Trophoblast cell (in vitro differentiated cells and primary cell): ENCODE results near the gene CPSF6.

Source experiments
- DNase-seq, 2 donors: peaks; one replicate each; pipeline ENCODE4 v3.0.0-alpha.2; 2016
- H2AFZ ChIP-seq: 2 replicates; pipeline ENCODE4 v1.6.1; 2013; ENCODE audit warnings: low read length, moderate library complexity, mild to moderate bottlenecking; ENCODE audit not compliant: insufficient read depth, poor library complexity
- H2AK5ac ChIP-seq: 2 replicates; pipeline ENCODE4 v1.6.1; 2013; ENCODE audit warnings: mild to moderate bottlenecking, low read length
- H2BK120ac ChIP-seq: 2 replicates; pipeline ENCODE4 v1.6.1; 2013; ENCODE audit warnings: low read length, mild to moderate bottlenecking, moderate library complexity; ENCODE audit not compliant: insufficient read depth, poor library complexity
- H2BK12ac ChIP-seq: 2 replicates; pipeline ENCODE4 v1.6.1; 2013; ENCODE audit warnings: mild to moderate bottlenecking, low read length, moderate library complexity
- H2BK5ac ChIP-seq: 2 replicates; pipeline ENCODE4 v1.6.1; 2013; ENCODE audit warnings: low read length, low read depth, moderate library complexity, mild to moderate bottlenecking; ENCODE audit not compliant: poor library complexity
- H3K14ac ChIP-seq: 2 replicates; pipeline ENCODE4 v1.6.1; 2013; ENCODE audit warnings: mild to moderate bottlenecking, low read length
- H3K18ac ChIP-seq: 2 replicates; pipeline ENCODE4 v1.6.1; 2013; ENCODE audit warnings: mild to moderate bottlenecking, low read length
- H3K23ac ChIP-seq: 2 replicates; pipeline ENCODE4 v1.6.1; 2013; ENCODE audit warnings: low read length
- H3K27ac ChIP-seq: 2 replicates; pipeline ENCODE4 v1.5.1; 2013; ENCODE audit warnings: low read depth, mild to moderate bottlenecking, inconsistent platforms, low read length, moderate library complexity
- H3K27me3 ChIP-seq: 2 replicates; pipeline ENCODE4 v1.6.1; 2013; ENCODE audit warnings: inconsistent platforms, mild to moderate bottlenecking, low read length, moderate library complexity; ENCODE audit not compliant: insufficient read depth
- H3K36me3 ChIP-seq, 2 experiments: 1 replicate in 1 of 2; 2 replicates in 1 of 2; pipeline ENCODE4 v1.6.1; 2013; ENCODE audit warnings: low read length in 2 of 2, mild to moderate bottlenecking in 2 of 2, moderate library complexity in 1 of 2; ENCODE audit not compliant: insufficient read depth in 2 of 2, control insufficient read depth in 1 of 2
- H3K4ac ChIP-seq: 2 replicates; pipeline ENCODE4 v1.6.1; 2013; ENCODE audit warnings: low read depth, mild to moderate bottlenecking, low read length, moderate library complexity
- H3K4me1 ChIP-seq, 2 experiments: 1 replicate in 1 of 2; 2 replicates in 1 of 2; pipeline ENCODE4 v1.6.1; 2013; ENCODE audit warnings: low read length in 2 of 2, mild to moderate bottlenecking in 2 of 2, moderate library complexity in 1 of 2; ENCODE audit not compliant: insufficient read depth in 2 of 2, control insufficient read depth in 1 of 2
- H3K4me2 ChIP-seq: 2 replicates; pipeline ENCODE4 v1.6.1; 2013; ENCODE audit warnings: inconsistent platforms, mild to moderate bottlenecking, low read length, moderate library complexity
- H3K4me3 ChIP-seq: 2 replicates; pipeline ENCODE4 v1.5.1; 2013; ENCODE audit warnings: mild to moderate bottlenecking, low read depth, low read length, inconsistent platforms
- H3K79me1 ChIP-seq: one replicate; pipeline ENCODE4 v1.6.1; 2013; ENCODE audit warnings: low read length
- H3K79me2 ChIP-seq: 2 replicates; pipeline ENCODE4 v1.6.1; 2013; ENCODE audit warnings: low read length, mild to moderate bottlenecking; ENCODE audit not compliant: control insufficient read depth, insufficient read depth, poor library complexity
- H3K9ac ChIP-seq: 2 replicates; pipeline ENCODE4 v1.6.1; 2013; ENCODE audit warnings: mild to moderate bottlenecking, low read length
- H3K9me3 ChIP-seq: 2 replicates; pipeline ENCODE4 v1.6.1; 2013; ENCODE audit warnings: low read depth, mild to moderate bottlenecking, control low read depth, inconsistent platforms, low read length; ENCODE audit not compliant: insufficient read depth
- H4K12ac ChIP-seq: 2 replicates; pipeline ENCODE4 v1.6.1; 2013; ENCODE audit warnings: low read depth, mild to moderate bottlenecking, low read length, moderate library complexity
- H4K8ac ChIP-seq: 2 replicates; pipeline ENCODE4 v1.6.1; 2013; ENCODE audit warnings: low read depth, mild to moderate bottlenecking, low read length, moderate library complexity
- H4K91ac ChIP-seq: one replicate; pipeline ENCODE4 v1.6.1; 2013; ENCODE audit warnings: low read depth, mild to moderate bottlenecking, low read length, moderate library complexity
- WGBS: extraction: QIAGEN DNeasy Blood & Tissue Kit; methylation state at CpG from one replicate; pipeline ENCODE4 v1.1.7; 2013; ENCODE audit warnings: missing lambda C conversion rate; ENCODE audit not compliant: insufficient read length, insufficient coverage; ENCODE audit errors: extremely low coverage; 5-methylcytosine and 5-hydroxymethylcytosine counted together

The CPSF6 gene

GRCh38 chr12:69241438-69242092, 2.2 kb downstream of the CPSF6 start:
- Histone ChIP-seq H4K91ac (no peak overlapping the region), H2BK5ac (no peak overlapping the region), H2BK120ac (no peak overlapping the region), H3K9ac (no peak overlapping the region), H4K8ac (no peak overlapping the region), H3K4me1 (peaks cover 0 to 3% of the 10 kb centered on the region in 2 experiments), H3K9me3 (no peaks in the 10 kb centered on the region), H2BK12ac (no peak overlapping the region), H3K4me3 (no peak overlapping the region), H3K79me1 (peaks cover 7% of the 10 kb centered on the region), H3K79me2 (peaks cover 22% of the 10 kb centered on the region), H3K14ac (no peak overlapping the region), H3K18ac (no peak overlapping the region), H2AK5ac (no peak overlapping the region), H3K23ac (no peak overlapping the region), H4K12ac (no peak overlapping the region), H3K4ac (no peak overlapping the region), H3K4me2 (peak overlapping the region; percentile 53), H3K27me3 (no peaks in the 10 kb centered on the region), H2AFZ (no peak overlapping the region), H3K27ac (no peak overlapping the region), H3K36me3 (peaks cover 2 to 3% of the 10 kb centered on the region in 2 experiments)
- DNase-seq, result no peak
- WGBS, result no CpG with 5 or more reads among the region's 5 CpGs

- Histone ChIP-seq H4K8ac (no peak overlapping the region), H3K4ac (peak overlapping the region; percentile 99), H3K36me3 (peaks cover 2 to 3% of the 10 kb centered on the region in 2 experiments), H2BK120ac (no peak overlapping the region), H4K12ac (no peak overlapping the region), H3K4me3 (no peak overlapping the region), H2BK12ac (no peak overlapping the region), H2AFZ (no peak overlapping the region), H2AK5ac (no peak overlapping the region), H4K91ac (no peak overlapping the region), H2BK5ac (no peak overlapping the region), H3K4me1 (peaks cover 0 to 3% of the 10 kb centered on the region in 2 experiments), H3K27ac (no peak overlapping the region), H3K23ac (no peak overlapping the region), H3K79me2 (peaks cover 26% of the 10 kb centered on the region), H3K4me2 (no peak overlapping the region), H3K14ac (no peak overlapping the region), H3K27me3 (no peaks in the 10 kb centered on the region), H3K79me1 (peaks cover 7% of the 10 kb centered on the region), H3K9ac (no peak overlapping the region), H3K9me3 (no peaks in the 10 kb centered on the region), H3K18ac (no peak overlapping the region)
- WGBS, result no CpG with 5 or more reads among the region's 7 CpGs
- no peak for DNase-seq
These were observed 4.0 kb downstream of the CPSF6 start for GRCh38 chr12:69243099-69244084.

- H4K12ac ChIP-seq, result no peak overlapping the region
- no peak overlapping the region for H3K4me3 ChIP-seq
- no peak overlapping the region for H3K9ac ChIP-seq
- no peak overlapping the region for H2BK120ac ChIP-seq
- no CpG with 5 or more reads among the region's 3 CpGs for WGBS
- no peak overlapping the region for H3K14ac ChIP-seq
- no peaks in the 10 kb centered on the region for H3K4me1 ChIP-seq
- peaks cover 13% of the 10 kb centered on the region for H3K79me2 ChIP-seq
- H3K18ac ChIP-seq, result no peak overlapping the region
- no peak overlapping the region for H2BK5ac ChIP-seq
- no peak overlapping the region for H4K8ac ChIP-seq
- H3K4me2 ChIP-seq, result no peak overlapping the region
- no peak overlapping the region for H3K23ac ChIP-seq
- no peaks in the 10 kb centered on the region for H3K9me3 ChIP-seq
- DNase-seq, result no peak
- H3K79me1 ChIP-seq, result no peaks in the 10 kb centered on the region
- no peak overlapping the region for H2AK5ac ChIP-seq
- H3K27me3 ChIP-seq, result no peaks in the 10 kb centered on the region
- H3K36me3 ChIP-seq, result peaks cover 2 to 3% of the 10 kb centered on the region in 2 experiments
- H2AFZ ChIP-seq, result no peak overlapping the region
- peak overlapping the region; percentile 83 for H3K4ac ChIP-seq
- H2BK12ac ChIP-seq, result no peak overlapping the region
- no peak overlapping the region for H3K27ac ChIP-seq
- H4K91ac ChIP-seq, result no peak overlapping the region
These were observed 8.1 kb downstream of the CPSF6 start for GRCh38 chr12:69247268-69248018.

- no peak overlapping the region for H3K4me3 ChIP-seq
- H2AFZ ChIP-seq, result no peak overlapping the region
- no peak overlapping the region for H4K8ac ChIP-seq
- no peak overlapping the region for H4K12ac ChIP-seq
- H3K23ac ChIP-seq, result no peak overlapping the region
- peaks cover 2% of the 10 kb centered on the region in 2 experiments for H3K36me3 ChIP-seq
- H3K18ac ChIP-seq, result no peak overlapping the region
- H3K27me3 ChIP-seq, result no peaks in the 10 kb centered on the region
- H3K79me1 ChIP-seq, result no peaks in the 10 kb centered on the region
- H3K4ac ChIP-seq, result no peak overlapping the region
- peaks cover 2% of the 10 kb centered on the region for H3K79me2 ChIP-seq
- H2BK12ac ChIP-seq, result no peak overlapping the region
- no peaks in the 10 kb centered on the region for H3K9me3 ChIP-seq
- H2BK120ac ChIP-seq, result no peak overlapping the region
- no peak overlapping the region for H3K9ac ChIP-seq
- no peak overlapping the region for H3K14ac ChIP-seq
- H3K4me2 ChIP-seq, result no peak overlapping the region
- H2AK5ac ChIP-seq, result no peak overlapping the region
- H2BK5ac ChIP-seq, result no peak overlapping the region
- no peak for DNase-seq
- no CpG with 5 or more reads among the region's 1 CpG for WGBS
- H4K91ac ChIP-seq, result no peak overlapping the region
- H3K4me1 ChIP-seq, result no peaks in the 10 kb centered on the region
- H3K27ac ChIP-seq, result no peak overlapping the region
These were observed 12.7 kb downstream of the CPSF6 start for GRCh38 chr12:69252033-69252432.
